ENCODE measurements around the gene SMIM9.
"Not testable (repeated sequence)": the region's sequence is repeated elsewhere in the genome, so short reads cannot be mapped to it uniquely, and the experiment has no call there.

SMIM9 gene

GRCh38 chrX:154822029-154822428 is 12.4 kb downstream of the SMIM9 start:
- H3K4me3 ChIP-seq (ENCODE audit: control insufficient read depth, low read depth, low read length): no peak overlapping the region
- DNase-seq (ENCODE audit: low read depth): no peak
- TF ChIP-seq CTCF (conservative IDR thresholded peaks at IDR 0.05; ENCODE audit: control insufficient read depth, insufficient read depth, low read depth, low read length): no peak

GRCh38 chrX:154821523-154821922 is 12.9 kb downstream of the SMIM9 start:
- no peak for TF ChIP-seq CTCF (conservative IDR thresholded peaks at IDR 0.05; ENCODE audit: control insufficient read depth, insufficient read depth, low read depth, low read length)
- DNase-seq (ENCODE audit: low read depth): no peak
- H3K4me3 ChIP-seq (ENCODE audit: control insufficient read depth, low read depth, low read length): no peak overlapping the region

- no peak overlapping the region for H3K4me3 ChIP-seq (ENCODE audit: control insufficient read depth, low read depth, low read length)
- no peak for TF ChIP-seq CTCF (conservative IDR thresholded peaks at IDR 0.05; ENCODE audit: control insufficient read depth, insufficient read depth, low read depth, low read length)
- no peak for DNase-seq (ENCODE audit: low read depth)
These were observed 14.6 kb downstream of the SMIM9 start for GRCh38 chrX:154819771-154820341.

- TF ChIP-seq CTCF (conservative IDR thresholded peaks at IDR 0.05; ENCODE audit: control insufficient read depth, insufficient read depth, low read depth, low read length): no peak
- no peak overlapping the region for H3K4me3 ChIP-seq (ENCODE audit: control insufficient read depth, low read depth, low read length)
These were observed 15.3 kb downstream of the SMIM9 start for GRCh38 chrX:154818916-154819770.

GRCh38 chrX:154817048-154817618 is 17.3 kb downstream of the SMIM9 start:
- DNase-seq (ENCODE audit: low read depth); H3K4me3 ChIP-seq (ENCODE audit: control insufficient read depth, low read depth, low read length): not testable (repeated sequence)

More at GRCh38 chrX:154818916-154819770, 15.3 kb downstream of the SMIM9 start:
- DNase-seq (ENCODE audit: low read depth): no peak

- not testable (repeated sequence) for DNase-seq (ENCODE audit: low read depth); H3K4me3 ChIP-seq (ENCODE audit: control insufficient read depth, low read depth, low read length)
These were observed 18.1 kb downstream of the SMIM9 start for GRCh38 chrX:154816326-154816898.

GRCh38 chrX:154815274-154815818 is 19.1 kb downstream of the SMIM9 start:
- no peak for DNase-seq (ENCODE audit: low read depth)
- TF ChIP-seq CTCF (conservative IDR thresholded peaks at IDR 0.05; ENCODE audit: control insufficient read depth, insufficient read depth, low read depth, low read length): no peak

More at GRCh38 chrX:154815274-154815818, 19.1 kb downstream of the SMIM9 start:
- H3K4me3 ChIP-seq (ENCODE audit: control insufficient read depth, low read depth, low read length): no peak overlapping the region

Data from fibroblast of mammary gland (primary cell).